ENCODE measurements around the gene ADD1.
"Not testable (repeated sequence)": the region's sequence is repeated elsewhere in the genome, so short reads cannot be mapped to it uniquely, and the experiment has no call there.

The ADD1 gene

DNA sequence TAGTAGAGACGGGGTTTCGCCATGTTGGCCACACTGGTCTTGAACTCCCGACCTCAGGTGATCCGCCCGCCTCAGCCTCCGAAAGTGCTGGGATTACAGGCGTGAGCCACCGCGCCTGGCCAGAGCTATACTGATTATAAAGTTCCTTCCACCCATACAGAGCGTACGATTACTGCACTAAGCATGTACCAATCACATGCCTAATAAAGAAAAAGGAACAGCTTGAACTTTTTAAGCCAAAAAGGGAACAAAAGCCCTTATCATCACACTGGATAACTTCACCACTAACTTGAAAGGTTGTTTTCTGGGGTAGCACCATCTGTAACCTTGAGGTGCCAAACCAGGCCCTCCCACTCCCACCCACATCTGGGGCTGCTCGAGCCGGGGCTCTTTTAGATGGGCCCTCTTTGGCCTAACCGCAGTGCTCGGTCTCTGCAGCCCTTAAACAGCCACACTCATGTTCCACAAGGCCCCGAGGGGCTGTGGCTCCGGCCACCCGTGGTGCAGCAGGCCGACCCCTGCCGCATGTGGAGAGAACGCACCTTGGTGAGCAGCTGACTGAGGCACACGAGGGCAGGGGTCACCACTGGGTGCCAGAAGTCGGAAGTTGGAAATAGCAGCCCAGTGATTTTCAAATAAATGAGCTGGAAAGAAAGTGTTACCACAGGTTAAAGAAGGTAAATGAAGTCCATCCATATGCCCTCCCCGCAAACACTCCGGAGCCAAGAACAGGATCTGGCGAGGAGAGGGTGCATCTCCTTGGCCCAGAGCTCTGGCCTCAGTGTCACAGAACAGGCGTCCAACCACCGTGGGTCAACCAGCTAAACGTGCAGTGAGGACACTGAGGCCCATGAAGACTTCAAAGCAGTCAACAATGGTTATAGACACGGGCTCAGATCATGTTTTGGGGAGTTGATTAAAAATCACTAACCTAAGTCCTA, 101.2 kb downstream of the ADD1 start:
- DNase-seq (ENCODE audit: low spot score), result no peak

DNA sequence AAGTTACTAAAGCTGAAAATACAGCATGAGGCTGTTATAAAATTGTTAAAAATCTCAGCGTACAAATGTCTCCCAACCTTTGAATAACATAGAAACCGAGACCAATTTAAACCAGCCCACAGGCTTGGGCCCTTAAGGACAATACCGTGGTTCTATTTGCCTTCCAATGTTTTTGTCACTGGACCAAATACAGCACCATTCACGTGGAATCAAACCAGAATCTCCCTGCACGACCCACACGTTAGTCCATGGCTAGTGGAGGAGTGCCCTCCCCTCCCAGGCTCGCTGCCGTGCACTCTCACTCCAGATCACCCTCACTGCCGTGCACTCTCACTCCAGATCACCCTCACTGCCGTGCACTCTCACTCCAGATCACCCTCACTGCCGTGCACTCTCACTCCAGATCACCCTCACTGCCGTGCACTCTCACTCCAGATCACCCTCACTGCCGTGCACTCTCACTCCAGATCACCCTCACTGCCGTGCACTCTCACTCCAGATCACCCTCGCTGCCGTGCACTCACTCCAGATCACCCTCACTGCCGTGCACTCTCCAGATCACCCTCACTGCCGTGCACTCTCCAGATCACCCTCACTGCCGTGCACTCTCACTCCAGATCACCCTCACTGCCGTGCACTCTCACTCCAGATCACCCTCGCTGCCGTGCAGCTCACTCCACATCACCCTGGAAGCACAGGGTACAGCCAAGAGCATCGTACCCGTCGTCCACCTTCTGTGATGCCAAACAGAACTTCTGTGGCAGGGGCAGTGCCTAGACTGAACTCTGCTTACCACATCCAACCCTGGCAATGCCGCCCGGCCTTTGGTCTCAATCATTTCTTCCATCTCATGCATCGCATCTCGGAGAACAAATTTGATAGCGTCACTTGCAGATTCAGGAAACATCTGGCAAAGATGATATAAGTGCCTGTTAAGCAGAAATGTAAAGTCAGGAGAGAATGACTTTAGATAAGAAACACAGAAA, 102.3 kb downstream of the ADD1 start:
- not testable (repeated sequence) for DNase-seq (ENCODE audit: low spot score)

DNA sequence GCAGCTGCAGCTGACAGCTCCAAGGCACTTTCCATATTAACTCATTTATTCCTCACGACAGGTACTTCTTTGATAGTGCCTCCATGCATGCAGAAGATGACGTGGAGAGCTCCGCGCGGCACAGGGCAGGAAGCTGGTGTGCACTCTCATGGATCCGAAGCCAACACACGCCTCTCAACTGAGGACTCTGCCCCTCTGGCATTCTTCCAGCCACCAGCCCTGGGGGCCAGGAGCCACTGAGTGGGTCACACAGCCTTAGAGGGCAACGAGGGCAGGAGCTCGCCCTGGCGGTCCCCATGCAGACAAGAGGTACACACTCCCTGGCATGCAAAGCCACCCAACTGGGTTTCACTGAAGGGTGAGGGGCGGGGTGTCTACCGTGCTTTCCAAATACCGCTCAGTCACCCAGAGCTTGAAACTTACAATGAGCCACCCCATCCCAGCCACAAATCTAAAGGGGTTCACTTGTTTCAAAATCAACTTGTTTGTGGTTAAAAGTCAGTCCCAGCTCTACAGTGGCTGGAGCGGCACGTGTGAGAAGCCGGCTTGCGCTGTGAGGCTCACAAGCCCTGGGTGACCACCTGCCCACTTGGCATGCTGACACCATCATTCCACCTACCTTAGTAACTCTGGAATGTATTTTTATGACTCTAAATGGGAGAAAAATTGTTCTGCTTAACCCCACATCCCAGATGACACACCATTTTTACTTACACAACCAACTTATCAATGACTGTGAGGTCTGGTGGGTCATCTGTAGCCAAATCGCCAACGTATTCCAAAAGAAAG, 103.4 kb downstream of the ADD1 start:
- no peak for DNase-seq (ENCODE audit: low spot score)

DNA sequence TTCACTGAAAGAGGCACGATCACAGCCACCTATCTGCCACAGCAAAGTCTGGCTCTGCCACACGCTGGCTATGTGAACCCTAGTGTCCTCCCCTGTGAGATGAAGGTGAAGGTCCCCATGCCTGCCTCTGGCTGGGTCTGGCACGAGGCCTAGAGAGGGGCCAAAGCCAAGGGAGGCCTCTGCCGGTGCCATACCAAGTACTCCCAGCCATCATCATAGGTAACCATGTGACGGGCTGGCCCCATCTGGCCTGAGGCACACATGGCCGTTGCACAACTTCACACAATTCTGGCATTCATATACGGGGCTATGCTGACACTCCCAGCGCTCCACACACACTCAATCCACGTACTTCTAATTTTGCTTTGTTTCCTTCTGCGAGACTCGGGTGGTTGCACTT, 104.3 kb downstream of the ADD1 start:
- no peak for DNase-seq (ENCODE audit: low spot score)

DNA sequence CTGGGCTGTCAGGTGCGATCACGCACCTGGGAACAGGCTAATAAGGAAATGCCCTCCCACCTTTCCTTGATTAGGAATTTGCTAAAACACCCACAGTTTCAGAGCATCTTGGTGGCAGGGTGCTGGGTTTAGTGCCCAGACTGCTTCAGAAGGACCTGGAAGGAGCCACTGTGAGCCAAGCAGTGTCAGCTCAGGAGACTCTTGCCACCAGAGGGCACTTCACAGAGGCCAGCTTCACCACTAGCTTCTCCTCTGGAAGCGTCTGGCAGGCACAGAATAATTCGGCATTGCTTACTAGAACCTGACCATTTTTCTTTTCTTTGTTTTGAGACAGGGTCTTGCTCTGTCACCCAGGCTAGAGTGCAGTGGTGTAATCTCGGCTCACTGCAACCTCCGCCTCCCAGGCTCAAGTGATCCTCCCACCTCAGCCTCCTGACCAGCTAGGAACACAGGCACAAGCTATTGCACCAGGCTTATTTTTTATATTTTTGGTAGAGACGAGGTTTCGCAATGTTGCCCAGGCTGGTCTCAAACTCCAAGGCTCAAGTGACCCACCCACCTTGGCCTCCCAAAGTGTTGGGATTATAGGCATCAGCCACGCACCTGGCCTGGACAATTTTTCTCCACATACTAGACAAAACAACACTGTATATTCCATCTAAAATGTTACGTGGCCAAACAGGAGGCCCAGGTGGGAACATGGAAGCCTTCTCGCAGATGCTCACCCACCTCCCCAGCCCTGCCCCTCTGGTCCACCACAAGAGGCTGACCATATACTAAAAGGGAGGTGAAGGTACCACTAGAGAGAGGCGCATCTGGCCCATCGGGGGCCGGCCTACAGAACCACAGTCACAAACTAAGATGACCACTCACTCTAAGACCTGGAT, 105.5 kb downstream of the ADD1 start:
- DNase-seq (ENCODE audit: low spot score), result no peak

DNA sequence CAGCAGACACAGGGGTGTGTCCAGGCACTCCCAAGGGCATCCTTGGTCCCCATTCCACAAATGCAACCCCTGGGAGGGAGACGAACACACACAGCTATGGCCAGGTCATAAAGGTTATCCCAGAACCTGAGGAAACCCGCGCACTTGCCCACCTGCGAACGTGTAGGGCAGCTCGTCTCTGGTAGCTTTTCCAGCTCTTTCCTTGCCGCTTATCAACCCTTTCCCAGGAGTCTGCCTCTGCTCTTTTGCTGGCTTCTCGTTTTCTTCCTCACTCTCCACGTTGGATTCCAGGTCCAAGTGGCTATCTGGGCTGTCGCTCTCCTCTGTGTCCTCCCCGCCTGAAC, 106.1 kb downstream of the ADD1 start:
- DNase-seq (ENCODE audit: low spot score), result no peak

DNA sequence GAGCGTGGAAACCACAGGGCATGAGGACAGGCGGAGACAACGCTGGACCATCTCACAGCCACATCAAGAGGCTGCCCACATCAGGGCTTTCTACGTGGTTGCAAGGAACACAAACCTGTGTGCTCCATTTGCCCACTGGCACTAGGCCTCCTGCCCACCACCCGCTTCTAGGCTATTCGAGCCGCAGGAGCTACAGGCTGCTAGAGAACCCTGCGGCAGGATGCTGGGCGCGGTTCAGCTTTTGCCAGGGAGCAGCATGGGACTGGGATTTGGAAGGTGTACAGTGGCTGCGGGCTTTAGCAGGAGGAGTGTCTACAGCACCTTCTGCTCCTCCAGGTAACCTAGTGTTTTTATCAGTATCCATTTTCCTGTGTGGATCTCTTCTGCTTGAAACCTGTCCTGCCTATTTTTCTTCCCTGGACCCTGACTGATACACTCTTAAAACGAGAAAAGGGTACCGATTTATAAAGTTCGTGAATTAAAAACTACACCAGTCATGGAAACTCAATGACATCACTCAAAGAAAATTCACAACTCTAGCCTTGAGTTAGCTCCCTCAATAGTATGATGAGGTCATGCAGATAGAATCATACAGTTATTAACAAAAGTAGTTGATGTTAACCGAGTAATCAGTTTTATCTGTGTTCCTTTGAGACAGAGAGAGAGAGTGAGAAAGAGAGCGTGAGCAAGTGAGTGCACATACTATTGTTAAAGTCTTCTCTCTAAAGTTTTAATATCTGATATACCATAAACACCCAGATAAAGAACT, 106.8 kb downstream of the ADD1 start:
- DNase-seq (ENCODE audit: low spot score), result no peak

DNA sequence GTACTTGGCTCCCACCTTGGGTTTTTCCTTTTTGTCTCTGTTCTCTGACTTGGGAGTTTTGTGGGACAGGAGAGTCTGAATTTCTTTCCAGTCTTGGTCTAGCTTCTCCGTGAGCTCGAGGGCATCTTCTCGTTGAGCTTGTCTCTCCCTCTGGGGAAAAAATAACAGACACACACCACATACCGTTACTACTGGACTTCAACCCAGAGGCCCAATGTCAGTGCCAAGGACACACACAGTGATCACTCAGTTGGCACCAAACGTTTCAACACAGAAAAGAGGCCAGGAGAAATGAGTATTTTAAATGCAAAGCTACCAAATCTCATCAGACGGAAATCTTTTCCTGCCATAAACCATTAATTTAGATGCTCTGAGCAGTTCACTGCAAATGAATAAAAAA, 109.9 kb downstream of the ADD1 start:
- DNase-seq (ENCODE audit: low spot score), result no peak

DNA sequence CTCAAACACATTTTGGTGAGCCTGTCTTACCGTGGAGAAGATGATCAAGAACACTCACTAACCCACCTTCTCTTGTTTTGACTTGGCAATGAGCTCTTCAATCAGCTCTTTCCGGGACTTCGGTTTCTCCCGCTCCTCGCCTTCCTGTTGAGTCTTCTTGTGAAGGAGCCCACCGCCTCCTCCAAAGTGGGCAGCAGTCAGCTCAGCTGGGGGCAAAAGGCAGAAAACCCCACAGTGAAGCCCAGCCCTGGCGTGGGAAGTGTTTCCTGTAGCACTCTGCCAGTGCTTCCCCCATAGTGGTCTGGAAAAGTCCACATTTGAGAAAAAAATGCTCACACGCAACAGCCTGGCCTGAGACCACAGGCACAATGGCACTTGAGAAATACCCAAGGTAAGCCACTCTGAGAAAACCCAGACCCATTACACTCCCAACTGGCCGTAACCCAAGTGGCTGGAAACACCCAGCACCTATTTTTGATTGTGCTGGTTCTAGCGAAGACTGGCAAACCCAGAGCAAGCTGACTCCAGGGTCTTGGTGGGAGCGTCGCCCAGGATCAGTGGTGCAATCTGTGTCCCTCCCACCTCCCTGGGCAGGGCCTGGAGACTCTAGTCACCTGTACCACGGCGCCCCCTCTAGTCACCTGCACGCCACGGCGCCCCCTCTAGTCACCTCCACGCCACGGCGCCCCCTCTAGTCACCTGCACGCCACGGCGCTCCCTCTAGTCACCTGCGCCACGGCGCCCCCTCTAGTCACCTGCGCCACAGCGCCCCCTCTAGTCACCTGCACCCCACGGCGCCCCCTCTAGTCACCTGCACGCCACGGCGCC, 110.9 kb downstream of the ADD1 start:
- DNase-seq (ENCODE audit: low spot score), result peak; percentile 73

DNA sequence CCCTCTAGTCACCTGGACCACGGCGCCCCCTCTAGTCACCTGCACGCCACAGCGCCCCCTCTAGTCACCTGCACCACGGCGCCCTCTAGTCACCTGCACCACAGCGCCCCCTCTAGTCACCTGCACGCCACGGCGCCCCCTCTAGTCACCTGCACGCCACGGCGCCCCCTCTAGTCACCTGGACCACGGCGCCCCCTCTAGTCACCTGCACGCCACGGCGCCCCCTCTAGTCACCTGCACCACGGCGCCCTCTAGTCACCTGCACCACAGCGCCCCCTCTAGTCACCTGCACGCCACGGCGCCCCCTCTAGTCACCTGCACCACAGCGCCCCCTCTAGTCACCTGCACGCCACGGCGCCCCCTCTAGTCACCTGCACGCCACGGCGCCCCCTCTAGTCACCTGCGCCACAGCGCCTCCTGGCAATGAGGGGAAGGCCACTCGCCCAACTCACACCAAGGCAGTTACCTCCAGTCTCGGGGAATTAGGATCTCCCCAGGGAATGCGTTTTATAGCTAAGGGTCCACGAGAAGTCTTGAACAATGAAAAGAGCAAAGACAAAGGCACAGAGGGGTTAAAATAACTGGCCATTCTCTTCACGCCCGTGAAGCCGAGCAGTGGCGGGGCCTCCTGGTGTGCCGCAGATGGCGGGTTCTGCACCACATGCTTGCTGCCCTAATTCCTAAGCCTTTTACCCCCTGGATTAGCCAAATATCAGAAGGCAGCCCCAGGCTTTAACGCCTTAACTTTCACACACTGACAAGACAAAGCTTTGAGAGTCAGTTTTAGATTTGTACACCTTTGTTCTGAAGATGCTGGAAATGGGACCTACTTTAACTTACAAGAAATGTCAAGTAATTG, 111.8 kb downstream of the ADD1 start:
- not testable (repeated sequence) for DNase-seq (ENCODE audit: low spot score)

DNA sequence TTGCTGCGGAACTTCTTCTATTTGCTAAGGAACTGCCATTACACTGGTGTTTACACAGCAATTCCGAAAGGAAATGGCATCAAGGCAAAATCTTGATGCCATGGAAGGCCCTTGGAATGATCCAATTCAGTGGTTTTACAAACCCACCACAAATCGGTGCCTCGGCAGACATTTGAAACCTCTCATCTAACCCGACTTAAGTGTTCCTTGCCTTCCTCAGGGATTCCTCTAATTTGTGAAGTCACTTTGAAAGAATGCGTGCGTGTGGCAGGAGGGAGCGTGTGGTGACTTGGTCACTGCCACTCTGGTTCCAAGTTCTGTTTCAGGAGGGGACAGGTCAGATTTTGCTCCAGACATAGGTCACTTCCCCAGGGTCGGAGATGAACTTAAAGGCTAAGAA, 114.8 kb downstream of the ADD1 start:
- DNase-seq (ENCODE audit: low spot score), result no peak

DNA sequence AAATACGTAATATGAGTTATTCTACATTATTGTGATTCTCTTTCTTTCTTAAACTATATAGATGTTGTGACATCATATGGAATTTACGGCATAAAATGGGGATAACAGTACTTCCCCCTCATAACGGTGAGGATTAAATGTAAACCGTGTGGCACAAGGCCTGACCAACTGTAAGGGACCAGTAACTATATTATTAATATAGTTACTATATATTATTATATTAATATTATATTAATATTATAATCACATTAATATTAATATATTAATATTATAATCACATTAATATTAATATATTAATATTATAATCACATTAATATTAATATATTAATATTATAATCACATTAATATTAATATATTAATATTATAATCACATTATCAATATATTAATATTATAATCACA, 116.8 kb downstream of the ADD1 start:
- not testable (repeated sequence) for DNase-seq (ENCODE audit: low spot score)

DNA sequence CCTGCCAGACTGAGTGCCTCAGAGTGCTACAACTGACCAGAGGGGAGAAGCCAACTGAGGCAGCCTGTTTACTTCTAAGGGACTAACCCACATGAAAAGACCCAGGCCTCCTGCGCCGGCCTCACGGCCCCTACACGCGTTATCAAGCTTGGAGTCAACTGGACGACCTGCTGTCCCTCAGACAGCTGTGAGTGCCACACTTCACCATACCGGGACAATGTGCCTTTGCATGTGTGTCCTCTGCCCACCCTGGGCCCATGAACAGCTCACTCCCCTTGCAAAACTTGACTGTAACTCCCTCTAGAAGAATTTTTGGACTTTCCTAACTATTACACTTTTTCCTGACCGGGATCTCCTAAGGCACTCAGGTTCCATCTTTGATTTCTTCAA, 117.8 kb downstream of the ADD1 start:
- no peak for DNase-seq (ENCODE audit: low spot score)

DNA sequence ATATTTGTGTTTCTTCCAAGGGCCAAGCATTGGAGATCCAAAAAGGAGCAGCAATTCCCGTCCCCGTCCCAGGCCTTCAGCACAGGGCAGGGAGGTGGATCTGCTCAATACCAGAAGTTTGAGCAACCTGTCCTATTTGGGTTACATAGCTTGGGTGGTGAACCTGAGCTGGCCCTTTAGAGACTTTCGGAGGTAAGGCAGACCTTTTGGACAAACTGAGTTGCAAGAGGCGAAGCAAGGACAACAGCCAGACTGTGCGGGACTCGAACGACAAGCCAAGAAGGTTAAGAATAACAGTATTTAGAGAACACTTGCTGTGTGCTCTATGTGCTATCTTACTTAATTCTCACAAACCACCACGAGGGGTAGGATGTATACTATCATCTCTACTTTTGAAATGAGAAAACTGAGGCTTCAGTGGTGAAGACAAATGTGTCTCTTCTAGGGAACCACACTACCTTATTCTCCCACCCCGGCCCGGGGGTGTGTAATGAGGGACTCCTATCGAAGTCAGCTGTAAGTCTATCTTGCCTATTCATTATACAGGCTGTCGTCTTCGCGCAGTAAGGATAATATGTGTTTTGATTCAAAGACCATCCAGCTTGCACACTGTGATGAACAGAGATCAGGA, 118.3 kb downstream of the ADD1 start:
- no peak for DNase-seq (ENCODE audit: low spot score)

DNA sequence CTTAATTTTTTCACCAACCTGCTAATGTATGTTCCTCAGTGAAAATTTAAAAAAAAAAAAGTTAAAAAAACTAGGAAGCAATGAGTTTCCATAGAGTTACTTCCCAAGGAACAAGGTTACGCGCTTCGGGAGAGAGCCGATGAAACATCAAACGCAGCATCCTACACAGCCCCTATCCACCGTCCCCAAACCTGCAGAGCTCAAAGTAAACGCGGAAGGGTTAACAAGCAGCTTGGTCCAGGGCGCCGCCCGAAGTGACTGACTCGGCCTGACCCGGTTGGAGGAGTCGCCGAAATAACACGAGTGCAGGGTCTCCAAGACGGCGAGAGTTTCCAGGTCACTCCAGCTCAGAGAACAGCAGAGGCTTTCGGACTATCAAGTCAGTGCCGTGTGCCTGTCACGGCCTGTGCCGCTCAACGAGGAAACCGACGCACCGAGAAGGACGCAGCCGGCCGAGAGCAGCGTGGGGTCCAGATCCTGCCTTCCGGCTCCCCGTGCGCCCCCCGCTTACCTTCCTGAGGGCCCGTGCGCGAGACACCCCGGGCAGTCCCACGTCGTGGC, 119.0 kb downstream of the ADD1 start:
- peak; percentile 55 for DNase-seq (ENCODE audit: low spot score)

DNA sequence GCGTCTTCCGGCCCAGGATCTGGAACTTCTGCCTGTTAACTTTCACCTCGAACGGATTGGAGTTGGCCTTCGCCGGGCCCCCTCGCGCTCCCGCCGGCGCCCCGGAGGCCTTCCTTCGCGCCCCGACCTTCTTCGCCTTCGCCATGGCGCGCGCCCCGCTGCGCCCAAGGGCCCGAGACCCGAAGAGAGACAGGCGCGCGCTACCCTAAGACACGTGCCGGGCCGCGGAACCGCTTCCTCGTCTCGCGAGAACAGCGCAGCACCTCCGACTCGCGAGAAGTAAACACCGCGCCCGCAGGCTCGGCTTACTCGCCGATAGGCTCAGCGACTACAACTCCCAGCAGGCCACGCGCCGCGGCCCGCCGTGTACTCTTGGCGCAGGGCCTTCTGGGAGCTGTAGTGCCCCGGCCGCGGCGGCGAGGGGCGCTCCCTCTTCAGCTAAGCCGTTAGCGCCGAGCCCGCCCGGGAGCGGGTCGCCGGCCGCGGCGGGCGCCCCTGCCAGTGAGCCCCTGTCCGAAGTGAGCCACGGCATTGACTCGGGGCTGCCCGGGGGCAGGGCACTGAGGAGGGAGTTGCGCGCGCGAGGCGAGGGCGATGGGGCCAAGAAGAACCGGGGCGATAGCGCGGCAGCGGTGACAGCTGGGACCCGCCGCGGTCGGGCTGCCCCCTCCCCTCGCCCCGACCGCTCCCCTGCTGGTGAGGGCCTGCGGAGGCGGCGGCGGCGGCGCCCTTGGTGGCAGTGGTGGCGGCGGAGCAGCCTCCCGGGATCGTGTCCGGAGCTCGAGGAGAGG, 119.7 kb downstream of the ADD1 start, which contains the start of the genes GRK4 and NOP14:
Gene GRK4, plus strand, starts transcription at position 397 of the 791 bp plus-strand sequence. CDS start 500 bp downstream, outside the sequence.
Gene NOP14, minus strand, starts transcription at position 232 of the 791 bp plus-strand sequence. Its CDS starts 87 bp downstream, at position 145.
- peak; percentile 98 for DNase-seq (ENCODE audit: low spot score)

Data from iPS-NIHi11 (cell line).